ENCODE measurements around the gene LTBR. TPM values are rescaled to one million over a fixed set of nuclear protein-coding genes. Genes with fewer than 3 reads are reported as not detected.

LTBR gene
- total RNA-seq, 3 donors from 2014 or later (not counting 1 experiment from before 2014, with no cell fraction given), result 3.7 to 5.8 (median 4.4) TPM

- peaks cover 79% of the 10 kb centered on the region for H3K4me1 ChIP-seq (ENCODE audit: control insufficient read depth, insufficient read depth, low read length)
- Mint-ChIP-seq H3K9me3 (no peaks in the 10 kb centered on the region), H3K4me1 (peaks cover 35 to 38% of the 10 kb centered on the region in 2 donors), H3K36me3 (no peaks in the 10 kb centered on the region), H3K27ac (no peak overlapping the region), H3K4me3 (no peak overlapping the region), H3K27me3 (ENCODE audit: low read depth in 2 of 2) (no peaks in the 10 kb centered on the region)
- no peak for TF ChIP-seq CTCF (IDR thresholded peaks at IDR 0.05)
- peak overlapping the region; percentile 94 for H3K4me3 ChIP-seq (ENCODE audit: low read length)
- DNase-seq, result no peak
- no peaks in the 10 kb centered on the region for H3K9me3 ChIP-seq (ENCODE audit: control insufficient read depth, insufficient read depth, low read length)
- ATAC-seq, result no peak
- peak overlapping the region; percentile 79 for H3K27ac ChIP-seq (ENCODE audit: low read length)
- no peaks in the 10 kb centered on the region for H3K36me3 ChIP-seq (ENCODE audit: control insufficient read depth, insufficient read depth, low read length)
- 8% methylated on average over 14 of the region's 15 CpGs for WGBS (ENCODE audit: insufficient coverage)
- intact Hi-C loops (cut with micrococcal nuclease), result no loop called here
- no peaks in the 10 kb centered on the region for H3K27me3 ChIP-seq (ENCODE audit: control insufficient read depth, insufficient read depth, low read length)
Observed at GRCh38 chr12:6340745-6341416, 43.1 kb upstream of the LTBR start.

- 2% methylated on average over 21 of the region's 21 CpGs for WGBS (ENCODE audit: insufficient coverage)
- Mint-ChIP-seq H3K4me1 (peaks cover 38 to 45% of the 10 kb centered on the region in 2 donors), H3K27me3 (ENCODE audit: low read depth in 2 of 2) (no peaks in the 10 kb centered on the region), H3K9me3 (no peaks in the 10 kb centered on the region), H3K4me3 (no peak within 1 kb of the TSS), H3K27ac (no peak within 1 kb of the TSS), H3K36me3 (no peaks in the 10 kb centered on the region)
- Histone ChIP-seq H3K27ac (ENCODE audit: low read length) (peak within 1 kb of the TSS; percentile 79), H3K4me3 (ENCODE audit: low read length) (peak within 1 kb of the TSS; percentile 94), H3K4me1 (ENCODE audit: control insufficient read depth, insufficient read depth, low read length) (peaks cover 77% of the 10 kb centered on the region), H3K36me3 (ENCODE audit: control insufficient read depth, insufficient read depth, low read length) (no peaks in the 10 kb centered on the region), H3K9me3 (ENCODE audit: control insufficient read depth, insufficient read depth, low read length) (no peaks in the 10 kb centered on the region), H3K27me3 (ENCODE audit: control insufficient read depth, insufficient read depth, low read length) (no peaks in the 10 kb centered on the region)
- DNase-seq (peak in 1 of 2 donors; percentile 73), ATAC-seq (peak; percentile 24 to 41 (median 28))
- intact Hi-C loops (cut with micrococcal nuclease), result no loop called here
- TF ChIP-seq CTCF (IDR thresholded peaks at IDR 0.05), result no peak
Observed at GRCh38 chr12:6341417-6342139, 42.4 kb upstream of the LTBR start, which contains the start of gene TNFRSF1A. Gene TNFRSF1A (minus strand): TSS chr12:6342076. CDS start chr12:6341814, 262 bp downstream.

GRCh38 chr12:6342140-6342889, 41.6 kb upstream of the LTBR start:
- Mint-ChIP-seq H3K4me1 (peaks cover 38 to 53% of the 10 kb centered on the region in 2 donors), H3K27ac (no peak overlapping the region), H3K9me3 (no peaks in the 10 kb centered on the region), H3K36me3 (no peaks in the 10 kb centered on the region), H3K4me3 (no peak overlapping the region), H3K27me3 (ENCODE audit: low read depth in 2 of 2) (no peaks in the 10 kb centered on the region)
- no peaks in the 10 kb centered on the region for H3K27me3 ChIP-seq (ENCODE audit: control insufficient read depth, insufficient read depth, low read length)
- DNase-seq (no peak), ATAC-seq (no peak)
- H3K27ac ChIP-seq (ENCODE audit: low read length), result peak overlapping the region; percentile 79
- no peaks in the 10 kb centered on the region for H3K36me3 ChIP-seq (ENCODE audit: control insufficient read depth, insufficient read depth, low read length)
- 56% methylated on average over 7 of the region's 7 CpGs for whole genome bisulfite sequencing (ENCODE audit: insufficient coverage)
- peak overlapping the region; percentile 94 for H3K4me3 ChIP-seq (ENCODE audit: low read length)
- H3K4me1 ChIP-seq (ENCODE audit: control insufficient read depth, insufficient read depth, low read length), result peaks cover 74% of the 10 kb centered on the region
- intact Hi-C loops (cut with micrococcal nuclease), result no loop called here
- no peak for TF ChIP-seq CTCF (IDR thresholded peaks at IDR 0.05)
- no peaks in the 10 kb centered on the region for H3K9me3 ChIP-seq (ENCODE audit: control insufficient read depth, insufficient read depth, low read length)
